K562 (cell line): ENCODE results near the gene PRC1. TPM values are rescaled to one million over a fixed set of nuclear protein-coding genes. Genes with fewer than 3 reads are reported as not detected.

ENCODE experiments used
- ATAC-seq: fragments of 200-7000 bp; cut with Tn5 transposase; 3 replicates; pipeline ENCODE4 v1.9.1; 2020; ENCODE audit warnings: moderate library complexity
- BruUV-seq: library from RNA; stranded (reverse); fragments of 400-500 nt; replicated peaks from 2 replicates; lab custom pipeline; 2021; lab: Mats Ljungman, UMichigan
- CTCF ChIA-PET: fragments of 300-600 bp; formaldehyde crosslinking; extraction: SDS; loops from one replicate; lab custom pipeline; 2021; ENCODE audit warnings: low intra/inter-chr PET ratio; lab: Yijun Ruan, JAX
- POLR2A ChIA-PET: fragments of 300-600, 350-650 bp; sonication (Branson Sonifier 250); formaldehyde crosslinking; extraction: SDS; loops from one replicate; lab custom pipeline; 2021; ENCODE audit warnings: antibody characterized with exemption, inconsistent platforms; lab: Yijun Ruan, JAX
- DNase-seq, 4 experiments: peaks; one replicate each; pipeline versions ENCODE4 v3.0.0 to v3.0.0-alpha.2; 2011 to 2018; ENCODE audit warnings: low spot score in 3 of 4, mixed read lengths in 3 of 4; ENCODE audit errors: extremely low read depth in 1 of 4
- FAIRE-seq: peaks from 2 replicates; lab custom pipeline; 2011; peaks lifted over from hg19 to GRCh38; lab: Jason Lieb, UNC
- H2AFZ ChIP-seq: 2 replicates; pipeline ENCODE4 v1.6.0; 2011; ENCODE audit warnings: low read depth, low read length, control low read depth, inconsistent platforms
- H3K27ac ChIP-seq: fragments of 200-600 bp; 3 replicates; pipeline ENCODE4 v1.8.0; 2011; ENCODE audit warnings: low read depth, mild to moderate bottlenecking, control low read depth, inconsistent platforms, low read length, moderate library complexity, mixed read lengths; ENCODE audit errors: extremely low read depth
- H3K27me3 ChIP-seq, 2 experiments: fragments of 300-600 bp in 1 of 2; 2 replicates in 1 of 2; 3 replicates in 1 of 2; pipeline versions ENCODE4 v1.6.0 to v1.8.0; 2011; ENCODE audit warnings: inconsistent platforms in 2 of 2, low read length in 2 of 2, mild to moderate bottlenecking in 1 of 2, mixed read lengths in 1 of 2, moderate library complexity in 1 of 2; ENCODE audit not compliant: control insufficient read depth in 2 of 2, insufficient read depth in 2 of 2
- H3K36me3 ChIP-seq: fragments of 300-600 bp; 3 replicates; pipeline ENCODE4 v1.8.0; 2011; ENCODE audit warnings: mild to moderate bottlenecking, low read length, inconsistent platforms; ENCODE audit not compliant: control insufficient read depth, insufficient read depth
- H3K4me1 ChIP-seq, 2 experiments: fragments of 200-600 bp in 1 of 2; replicated peaks in 1 of 2; 2 replicates in 1 of 2; 3 replicates in 1 of 2; pipeline versions ENCODE4 v1.5.1 to v1.8.0; 2011; ENCODE audit warnings: inconsistent platforms in 2 of 2, low read length in 2 of 2, mild to moderate bottlenecking in 1 of 2, mixed read lengths in 1 of 2, moderate library complexity in 1 of 2; ENCODE audit not compliant: control insufficient read depth in 2 of 2, insufficient read depth in 2 of 2
- H3K4me2 ChIP-seq: 2 replicates; pipeline ENCODE4 v1.6.1; 2011; ENCODE audit warnings: low read length, control low read depth, inconsistent platforms, mixed read lengths; ENCODE audit not compliant: insufficient read depth
- H3K4me3 ChIP-seq: fragments of 200-600 bp; sonication (generic), shearing (Covaris generic); 2 replicates; pipeline ENCODE4 v1.5.1; 2016; ENCODE audit warnings: control low read depth, inconsistent platforms
- H3K79me2 ChIP-seq: fragments of 200-600 bp; 3 replicates; pipeline ENCODE4 v1.8.0; 2011; ENCODE audit warnings: low read length, inconsistent platforms; ENCODE audit not compliant: control insufficient read depth, insufficient read depth
- H3K9ac ChIP-seq, 2 experiments: 2 replicates each; pipeline versions ENCODE4 v1.6.0 to v1.6.1; 2011; ENCODE audit warnings: low read depth in 2 of 2, low read length in 2 of 2, control low read depth in 1 of 2, inconsistent platforms in 1 of 2, mild to moderate bottlenecking in 1 of 2, mixed read lengths in 1 of 2; ENCODE audit not compliant: insufficient read depth in 1 of 2
- H3K9me1 ChIP-seq: one replicate; pipeline ENCODE4 v1.6.0; 2011; ENCODE audit warnings: inconsistent platforms, mild to moderate bottlenecking, low read length, moderate library complexity; ENCODE audit not compliant: control insufficient read depth, insufficient read depth
- H3K9me3 ChIP-seq: replicated peaks from 2 replicates; pipeline ENCODE4 v1.5.1; 2011; ENCODE audit warnings: low read depth, low read length, inconsistent platforms; ENCODE audit not compliant: control insufficient read depth, insufficient read depth
- H4K20me1 ChIP-seq: replicated peaks from 2 replicates; pipeline ENCODE4 v1.6.1; 2011; ENCODE audit warnings: low read length, inconsistent platforms, mixed read lengths; ENCODE audit not compliant: control insufficient read depth, insufficient read depth
- CHD1 ChIP-seq: fragments of 200-600 bp; sonication (generic); IDR thresholded peaks from one replicate; pipeline ENCODE4 v1.6.1; 2012; ENCODE audit warnings: mild to moderate bottlenecking, moderate library complexity, low read length, inconsistent platforms
- ZNF121 ChIP-seq: sonication (generic); formaldehyde crosslinking; conservative IDR thresholded peaks from 2 replicates; pipeline ENCODE4 v1.8.0; 2022; ENCODE audit warnings: missing genetic modification reagents
- WGBS: fragments of 100-300 bp; shearing (Covaris generic); methylation state at CpG from one replicate; pipeline ENCODE4 v1.1.6; 2016; ENCODE audit warnings: low coverage, mixed read lengths; ENCODE audit not compliant: insufficient coverage; ENCODE audit errors: missing lambda C conversion rate; 5-methylcytosine and 5-hydroxymethylcytosine counted together
- in situ Hi-C: fragments of 300-500 bp; cut with MboI; formaldehyde crosslinking; loops from 4 replicates; pipeline ENCODE4 v1.15.0; 2018; ENCODE audit warnings: inconsistent platforms, mixed read lengths
- intact Hi-C: fragments of 100-400 bp; cut with micrococcal nuclease; formaldehyde crosslinking; loops from 2 replicates; pipeline ENCODE4 v1.14.2; 2022
- polyA plus RNA-seq, 8 experiments: library from polyadenylated mRNA; depleted of rRNA in 4 of 8; stranded (reverse) in 5 of 8; unstranded in 3 of 8; fragments of >200 nt; fragmentation: Nextera tagmentation in 2 of 8; fragmentation: Illumina TruSeq in 1 of 8; extraction: Ambion mirVana in 2 of 8; extraction: Trizol in 1 of 8; gene quantifications; 2 replicates each; pipeline versions ENCODE4 v1.2.1 to v1.2.3, GENCODE V29; 2011 to 2014; ENCODE audit warnings: inconsistent platforms in 1 of 8, missing spikeins in 1 of 8
- total RNA-seq, 7 experiments: library from RNA; depleted of rRNA in 6 of 7; stranded (reverse); fragments of >200 nt in 6 of 7; fragmentation: Illumina TruSeq in 2 of 7; extraction: Trizol in 2 of 7; gene quantifications; 2 replicates each; pipeline versions ENCODE4 v1.2.1 to v1.2.3, GENCODE V29; 2011 to 2021; ENCODE audit warnings: low replicate concordance in 1 of 7
- TF ChIP-seq, protein P1 (sequence below), 2 experiments: fragments of 450-650 bp; IDR thresholded peaks; 2 replicates each; pipeline ENCODE4 v1.6.1; 2016; ENCODE audit warnings: mild to moderate bottlenecking in 2 of 2, borderline replicate concordance in 1 of 2, low read depth in 1 of 2, moderate library complexity in 1 of 2

PRC1 gene
- total and polyA plus RNA-seq, 9 of the 15 experiments (the other 6 are each of a cell fraction or from before 2014, with no cell fraction given) = 156 to 391 (median 240) TPM

DNA sequence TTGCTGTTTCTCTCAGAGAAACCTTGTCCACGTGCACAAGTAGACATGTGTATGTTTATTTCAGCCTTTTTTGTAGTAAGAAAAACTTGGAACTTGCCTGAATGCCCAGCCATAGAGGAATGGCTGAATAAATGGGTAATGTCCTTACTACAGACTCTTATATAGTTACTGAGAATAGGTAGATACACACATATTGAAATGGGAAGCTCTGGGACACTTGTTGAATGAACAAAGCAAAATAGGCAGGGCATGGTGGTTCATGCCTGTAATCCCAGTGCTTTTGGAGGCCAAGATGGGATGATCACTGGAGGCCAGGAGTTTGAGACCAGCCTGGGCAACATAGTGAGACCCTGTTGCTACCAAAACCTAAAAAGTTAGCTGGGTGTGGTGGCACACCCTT is 57.5 kb downstream of the PRC1 start:
- Histone ChIP-seq H3K27ac (peak overlapping the region; percentile 19; the same call in 2 of the 3 replicates), H4K20me1 (no peaks in the 10 kb centered on the region), H3K9ac (peak overlapping the region; percentile 55 to 77; a peak in 3 of 4 replicates), H3K9me3 (no peaks in the 10 kb centered on the region), H2AFZ (no peak overlapping the region), H3K4me3 (peak overlapping the region; percentile 80; the same call in 1 of the 2 replicates), H3K4me1 (peaks cover 31 to 46% of the 10 kb centered on the region in 2 experiments), H3K36me3 (peaks cover 46% of the 10 kb centered on the region), H3K79me2 (peaks cover 27% of the 10 kb centered on the region), H3K4me2 (peak overlapping the region; percentile 93), H3K27me3 (no peaks in the 10 kb centered on the region), H3K9me1 (no peaks in the 10 kb centered on the region)
- no TSS peak for BruUV-seq
- ChIA-PET POLR2A (interaction anchor here (0.7 to 4.4 kb wide), 6 partner anchors 10 to 58 kb away, joined by 3 to 20 read pairs (median 10); partner anchors contain the start of genes PRC1 and RCCD1), CTCF (no interaction called here)
- intact Hi-C loops (loop anchor here (10.0 kb wide), 2 partner anchors 288 to 642 kb away; no protein-coding TSS in a partner anchor), in situ Hi-C loops (no loop called here)
- DNase-seq = no peak
- 42% methylated on average over 1 of the region's 1 CpG for WGBS
- TF ChIP-seq ZNF121 (CRISPR knock-in tag) (peak; percentile 43; the same call in 1 of the 2 replicates), CHD1 (no peak)
- TF ChIP-seq, protein P1, sequence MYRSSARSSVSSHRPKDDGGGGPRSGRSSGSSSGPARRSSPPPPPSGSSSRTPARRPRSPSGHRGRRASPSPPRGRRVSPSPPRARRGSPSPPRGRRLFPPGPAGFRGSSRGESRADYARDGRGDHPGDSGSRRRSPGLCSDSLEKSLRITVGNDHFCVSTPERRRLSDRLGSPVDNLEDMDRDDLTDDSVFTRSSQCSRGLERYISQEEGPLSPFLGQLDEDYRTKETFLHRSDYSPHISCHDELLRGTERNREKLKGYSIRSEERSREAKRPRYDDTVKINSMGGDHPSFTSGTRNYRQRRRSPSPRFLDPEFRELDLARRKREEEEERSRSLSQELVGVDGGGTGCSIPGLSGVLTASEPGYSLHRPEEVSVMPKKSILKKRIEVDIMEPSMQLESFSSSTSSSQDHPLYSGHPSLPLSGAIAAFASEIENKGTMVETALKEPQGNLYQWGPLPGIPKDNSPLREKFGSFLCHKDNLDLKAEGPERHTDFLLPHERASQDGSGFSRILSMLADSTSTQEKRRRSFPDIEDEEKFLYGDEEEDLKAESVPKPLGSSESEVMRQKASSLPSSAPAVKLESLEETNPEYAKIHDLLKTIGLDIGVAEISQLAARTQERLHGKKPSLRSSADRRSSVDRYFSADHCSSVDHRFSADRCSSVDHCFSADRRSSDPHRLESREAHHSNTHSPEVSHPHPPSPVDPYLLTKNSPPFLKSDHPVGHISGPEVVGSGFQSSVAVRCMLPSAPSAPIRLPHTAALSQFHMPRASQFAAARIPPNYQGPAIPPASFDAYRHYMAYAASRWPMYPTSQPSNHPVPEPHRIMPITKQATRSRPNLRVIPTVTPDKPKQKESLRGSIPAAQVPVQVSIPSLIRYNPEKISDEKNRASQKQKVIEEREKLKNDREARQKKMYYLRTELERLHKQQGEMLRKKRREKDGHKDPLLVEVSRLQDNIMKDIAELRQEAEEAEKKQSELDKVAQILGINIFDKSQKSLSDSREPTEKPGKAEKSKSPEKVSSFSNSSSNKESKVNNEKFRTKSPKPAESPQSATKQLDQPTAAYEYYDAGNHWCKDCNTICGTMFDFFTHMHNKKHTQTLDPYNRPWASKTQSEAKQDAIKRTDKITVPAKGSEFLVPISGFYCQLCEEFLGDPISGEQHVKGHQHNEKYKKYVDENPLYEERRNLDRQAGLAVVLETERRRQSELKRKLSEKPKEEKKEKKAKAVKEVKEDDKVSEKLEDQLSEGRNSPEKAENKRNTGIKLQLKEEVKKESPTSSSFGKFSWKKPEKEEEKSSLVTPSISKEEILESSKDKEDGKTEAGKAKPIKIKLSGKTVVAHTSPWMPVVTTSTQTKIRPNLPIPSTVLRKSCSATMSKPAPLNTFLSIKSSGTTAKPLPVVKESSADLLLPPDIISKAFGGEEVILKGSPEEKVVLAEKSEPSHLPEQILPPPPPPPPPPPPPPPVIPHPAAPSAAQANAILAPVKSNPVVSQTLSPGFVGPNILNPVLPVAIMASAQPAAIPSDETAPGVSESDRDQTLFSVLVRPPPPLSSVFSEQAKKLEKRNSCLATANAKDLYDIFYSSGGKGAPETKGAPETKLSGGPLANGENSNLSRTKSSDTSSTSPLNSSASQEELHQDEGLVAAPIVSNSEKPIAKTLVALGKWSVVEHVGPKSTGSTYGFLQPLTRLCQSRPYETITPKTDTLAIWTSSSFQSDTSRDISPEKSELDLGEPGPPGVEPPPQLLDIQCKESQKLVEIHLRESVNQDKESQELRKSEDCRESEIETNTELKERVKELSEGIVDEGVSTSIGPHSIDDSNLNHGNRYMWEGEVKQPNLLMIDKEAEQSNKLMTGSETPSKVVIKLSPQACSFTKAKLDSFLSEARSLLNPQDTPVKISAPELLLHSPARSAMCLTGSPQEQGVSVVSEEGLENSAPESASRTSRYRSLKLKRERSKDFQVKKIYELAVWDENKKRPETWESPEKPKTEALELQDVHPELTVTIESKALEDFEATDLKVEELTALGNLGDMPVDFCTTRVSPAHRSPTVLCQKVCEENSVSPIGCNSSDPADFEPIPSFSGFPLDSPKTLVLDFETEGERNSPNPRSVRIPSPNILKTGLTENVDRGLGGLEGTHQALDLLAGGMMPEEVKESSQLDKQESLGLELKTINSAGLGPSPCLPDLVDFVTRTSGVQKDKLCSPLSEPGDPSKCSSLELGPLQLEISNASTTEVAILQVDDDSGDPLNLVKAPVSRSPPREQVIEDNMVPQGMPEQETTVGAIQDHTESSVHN (IDR thresholded peaks at IDR 0.05; ENCODE audit: borderline replicate concordance in 1 of 2, low read depth in 1 of 2) = no peak
- ATAC-seq = no peak
- FAIRE-seq = no peak
